OCI-LY1 (cell line): ENCODE measurements around the gene HLA-C.

Experiments used
- H2AFZ ChIP-seq: fragments of 200-600 bp; sonication (generic), shearing (Covaris generic); 2 replicates; pipeline ENCODE4 v1.6.0; 2014; ENCODE audit warnings: antibody characterized with exemption, mild to moderate bottlenecking, low read length
- H3F3A ChIP-seq: fragments of 200-600 bp; sonication (generic), shearing (Covaris generic); 2 replicates; pipeline ENCODE4 v1.6.0; 2014; ENCODE audit warnings: mild to moderate bottlenecking, antibody characterized with exemption, low read length, moderate library complexity; ENCODE audit not compliant: insufficient read depth
- H3K27ac ChIP-seq: fragments of 200-600 bp; sonication (generic); 2 replicates; pipeline ENCODE4 v1.5.1; 2014; ENCODE audit warnings: low read length, mixed run types, mild to moderate bottlenecking, low read depth; ENCODE audit not compliant: poor library complexity, severe bottlenecking
- H3K27me3 ChIP-seq: fragments of 200-600 bp; sonication (generic); 2 replicates; pipeline ENCODE4 v1.6.0; 2014; ENCODE audit warnings: antibody characterized with exemption, mild to moderate bottlenecking, low read length, moderate library complexity; ENCODE audit not compliant: insufficient read depth
- H3K36me3 ChIP-seq: fragments of 200-600 bp; sonication (generic); 2 replicates; pipeline ENCODE4 v1.6.1; 2014; ENCODE audit warnings: mild to moderate bottlenecking, antibody characterized with exemption, low read length, moderate library complexity, mixed read lengths; ENCODE audit not compliant: insufficient read depth
- H3K4me1 ChIP-seq: fragments of 200-600 bp; sonication (generic); 2 replicates; pipeline ENCODE4 v1.5.1; 2014; ENCODE audit warnings: mild to moderate bottlenecking, low read length, moderate library complexity; ENCODE audit not compliant: insufficient read depth, severe bottlenecking
- H3K4me2 ChIP-seq: fragments of 200-600 bp; sonication (generic), shearing (Covaris generic); 2 replicates; pipeline ENCODE4 v1.6.1; 2014; ENCODE audit warnings: low read length
- H3K4me3 ChIP-seq: fragments of 200-600 bp; sonication (generic); 2 replicates; pipeline ENCODE4 v1.5.1; 2014; ENCODE audit warnings: low read length, low read depth, mild to moderate bottlenecking, mixed read lengths; ENCODE audit not compliant: poor library complexity, severe bottlenecking
- H3K79me2 ChIP-seq: fragments of 200-600 bp; shearing (Covaris generic); 2 replicates; pipeline ENCODE4 v1.6.1; 2016; ENCODE audit warnings: mixed run types, low read length, mixed read lengths; ENCODE audit not compliant: insufficient read depth
- H3K9ac ChIP-seq: fragments of 200-600 bp; sonication (generic), shearing (Covaris generic); 2 replicates; pipeline ENCODE4 v1.6.1; 2014; ENCODE audit warnings: mild to moderate bottlenecking, low read length, mixed read lengths
- H3K9me2 ChIP-seq: fragments of 200-600 bp; sonication (generic), shearing (Covaris generic); 2 replicates; pipeline ENCODE4 v1.6.1; 2014; ENCODE audit warnings: low read depth, mild to moderate bottlenecking, low read length, mixed read lengths
- H3K9me3 ChIP-seq: fragments of 200-600 bp; shearing (Covaris generic); 2 replicates; pipeline ENCODE4 v1.6.1; 2014; ENCODE audit warnings: low read length, mixed read lengths
- H4K20me1 ChIP-seq: fragments of 200-600 bp; sonication (generic), shearing (Covaris generic); 2 replicates; pipeline ENCODE4 v1.6.0; 2016; ENCODE audit warnings: mild to moderate bottlenecking, low read length; ENCODE audit not compliant: insufficient read depth
- EZH2 ChIP-seq: fragments of 200-600 bp; sonication (generic), shearing (Covaris generic); IDR thresholded peaks from 2 replicates; pipeline ENCODE4 v1.8.0; 2017; ENCODE audit warnings: borderline replicate concordance, mixed run types, mild to moderate bottlenecking, antibody characterized with exemption, low read length, moderate library complexity, mixed read lengths
- TF ChIP-seq, protein P1 (sequence below): fragments of 200-600 bp; sonication (generic), shearing (Covaris generic); IDR thresholded peaks from 2 replicates; pipeline ENCODE4 v1.5.1; 2017; ENCODE audit warnings: mild to moderate bottlenecking, antibody characterized with exemption, low read length, moderate library complexity, mixed read lengths

Gene HLA-C

GRCh38 chr6:31272436-31272835 lies 544 bp upstream of the HLA-C start:
- peaks cover 8% of the 10 kb centered on the region for H3K36me3 ChIP-seq
- H3F3A ChIP-seq, result no peaks in the 10 kb centered on the region
- no peaks in the 10 kb centered on the region for H4K20me1 ChIP-seq
- H3K4me2 ChIP-seq, result peak overlapping the region; percentile 66
- no peaks in the 10 kb centered on the region for H3K79me2 ChIP-seq
- no peak for TF ChIP-seq EZH2
- TF ChIP-seq, protein P1, sequence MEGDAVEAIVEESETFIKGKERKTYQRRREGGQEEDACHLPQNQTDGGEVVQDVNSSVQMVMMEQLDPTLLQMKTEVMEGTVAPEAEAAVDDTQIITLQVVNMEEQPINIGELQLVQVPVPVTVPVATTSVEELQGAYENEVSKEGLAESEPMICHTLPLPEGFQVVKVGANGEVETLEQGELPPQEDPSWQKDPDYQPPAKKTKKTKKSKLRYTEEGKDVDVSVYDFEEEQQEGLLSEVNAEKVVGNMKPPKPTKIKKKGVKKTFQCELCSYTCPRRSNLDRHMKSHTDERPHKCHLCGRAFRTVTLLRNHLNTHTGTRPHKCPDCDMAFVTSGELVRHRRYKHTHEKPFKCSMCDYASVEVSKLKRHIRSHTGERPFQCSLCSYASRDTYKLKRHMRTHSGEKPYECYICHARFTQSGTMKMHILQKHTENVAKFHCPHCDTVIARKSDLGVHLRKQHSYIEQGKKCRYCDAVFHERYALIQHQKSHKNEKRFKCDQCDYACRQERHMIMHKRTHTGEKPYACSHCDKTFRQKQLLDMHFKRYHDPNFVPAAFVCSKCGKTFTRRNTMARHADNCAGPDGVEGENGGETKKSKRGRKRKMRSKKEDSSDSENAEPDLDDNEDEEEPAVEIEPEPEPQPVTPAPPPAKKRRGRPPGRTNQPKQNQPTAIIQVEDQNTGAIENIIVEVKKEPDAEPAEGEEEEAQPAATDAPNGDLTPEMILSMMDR, result no peak
- H3K9ac ChIP-seq, result peak overlapping the region; percentile 62; the same call in 1 of the 2 replicates
- H3K9me3 ChIP-seq, result no peaks in the 10 kb centered on the region
- no peak overlapping the region for H3K27ac ChIP-seq
- H3K27me3 ChIP-seq, result no peaks in the 10 kb centered on the region
- H3K4me1 ChIP-seq, result peaks cover 12% of the 10 kb centered on the region
- no peak overlapping the region for H2AFZ ChIP-seq
- H3K4me3 ChIP-seq, result peak overlapping the region; percentile 78
- no peaks in the 10 kb centered on the region for H3K9me2 ChIP-seq

DNA sequence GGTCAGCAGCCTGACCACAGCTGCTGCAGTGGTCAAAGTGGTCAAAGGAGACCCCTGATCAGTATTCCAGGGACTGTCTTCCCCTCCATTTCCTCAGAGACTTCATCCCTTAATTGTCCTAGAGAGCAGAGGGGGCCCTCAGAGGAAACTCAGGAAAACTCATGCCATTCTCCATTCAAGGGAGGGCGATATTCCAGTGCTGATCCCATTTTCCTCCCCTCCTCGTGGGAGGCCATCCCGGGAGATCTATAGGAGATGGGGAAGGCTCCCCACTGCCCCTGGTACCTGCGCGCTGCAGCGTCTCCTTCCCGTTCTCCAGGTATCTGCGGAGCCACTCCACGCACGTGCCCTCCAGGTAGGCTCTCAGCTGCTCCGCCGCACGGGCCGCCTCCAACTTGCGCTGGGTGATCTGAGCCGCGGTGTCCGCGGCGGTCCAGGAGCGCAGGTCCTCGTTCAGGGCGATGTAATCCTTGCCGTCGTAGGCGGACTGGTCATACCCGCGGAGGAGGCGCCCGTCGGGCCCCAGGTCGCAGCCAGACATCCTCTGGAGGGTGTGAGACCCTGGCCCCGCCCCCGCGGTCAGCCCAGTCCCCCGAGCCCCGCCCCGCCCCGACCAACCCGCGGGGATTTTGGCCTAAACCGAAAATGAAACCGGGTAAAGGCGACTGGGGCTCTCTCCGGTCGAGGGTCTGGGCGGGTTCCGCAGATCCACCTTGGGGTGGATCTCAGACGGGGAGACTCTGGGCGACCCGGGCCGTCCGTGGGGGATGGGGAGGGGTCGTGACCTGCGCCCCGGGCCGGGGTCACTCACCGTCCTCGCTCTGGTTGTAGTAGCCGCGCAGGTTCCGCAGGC lies 878 bp downstream of the HLA-C start:
- Histone ChIP-seq H3K4me3 (peak overlapping the region; percentile 78), H4K20me1 (no peaks in the 10 kb centered on the region), H3F3A (no peaks in the 10 kb centered on the region), H2AFZ (no peak overlapping the region), H3K79me2 (no peaks in the 10 kb centered on the region), H3K9me2 (no peaks in the 10 kb centered on the region), H3K4me2 (peak overlapping the region; percentile 66), H3K27me3 (no peaks in the 10 kb centered on the region), H3K36me3 (peaks cover 8% of the 10 kb centered on the region), H3K4me1 (peaks cover 12% of the 10 kb centered on the region), H3K9ac (peak overlapping the region; percentile 82), H3K9me3 (no peaks in the 10 kb centered on the region), H3K27ac (no peak overlapping the region)
- TF ChIP-seq EZH2, result no peak
- TF ChIP-seq, protein P1, result no peak

DNA sequence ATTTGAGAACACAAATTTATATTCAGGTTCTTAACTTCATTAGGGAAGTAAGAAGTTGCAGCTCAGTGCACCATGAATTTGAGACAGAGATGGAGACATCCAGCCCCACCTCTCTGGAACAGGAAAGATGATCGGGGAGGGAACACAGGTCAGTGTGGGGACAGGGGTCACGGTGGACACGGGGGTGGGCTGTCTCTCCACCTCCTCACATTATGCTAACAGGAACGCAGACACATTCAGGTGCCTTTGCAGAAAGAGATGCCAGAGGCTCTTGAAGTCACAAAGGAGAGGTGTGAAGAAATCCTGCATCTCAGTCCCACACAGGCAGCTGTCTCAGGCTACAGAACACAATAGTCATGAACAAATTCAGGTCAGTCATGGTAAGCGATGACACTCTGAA lies 3.1 kb downstream of the HLA-C start:
- Histone ChIP-seq H3K4me2 (no peak overlapping the region), H4K20me1 (no peaks in the 10 kb centered on the region), H3K27ac (no peak overlapping the region), H3K9me3 (no peaks in the 10 kb centered on the region), H3F3A (no peaks in the 10 kb centered on the region), H3K27me3 (no peaks in the 10 kb centered on the region), H3K36me3 (peaks cover 8% of the 10 kb centered on the region), H3K4me3 (no peak overlapping the region), H2AFZ (no peak overlapping the region), H3K4me1 (peaks cover 12% of the 10 kb centered on the region), H3K9me2 (no peaks in the 10 kb centered on the region), H3K9ac (no peak overlapping the region), H3K79me2 (no peaks in the 10 kb centered on the region)
- no peak for TF ChIP-seq EZH2
- TF ChIP-seq, protein P1, result no peak
